A673 (cell line): ENCODE measurements around the gene EVA1C. TPM values are rescaled to one million over a fixed set of nuclear protein-coding genes. Genes with fewer than 3 reads are reported as not detected.

Experiments
- BruUV-seq: library from RNA; stranded (reverse); fragments of 400-500 nt; replicated peaks from 2 replicates; lab custom pipeline; 2021; lab: Mats Ljungman, UMichigan
- CTCF ChIA-PET: fragments of 300-600 bp; sonication (Branson Sonifier 250); formaldehyde crosslinking; loops from one replicate; lab custom pipeline; 2022; ENCODE audit warnings: antibody characterized with exemption; lab: Charles Lee
- POLR2A ChIA-PET: fragments of 300-600 bp; sonication (Branson Sonifier 250); formaldehyde crosslinking; loops from one replicate; lab custom pipeline; 2022; ENCODE audit warnings: antibody characterized with exemption; ENCODE audit not compliant: low non-redundant PET; lab: Charles Lee
- DNase-seq: peaks from one replicate; pipeline ENCODE4 v3.0.0-alpha.2; 2015; ENCODE audit warnings: low spot score
- H3K27ac ChIP-seq: fragments of 200-600 bp; sonication (generic); 2 replicates; pipeline ENCODE4 v1.5.1; 2016; ENCODE audit warnings: mixed run types, low read depth, mild to moderate bottlenecking, mixed read lengths, antibody characterized with exemption, low read length; ENCODE audit not compliant: poor library complexity, severe bottlenecking
- H3K27me3 ChIP-seq: fragments of 200-600 bp; sonication (generic); replicated peaks from 2 replicates; pipeline ENCODE4 v1.6.1; 2017; ENCODE audit warnings: mixed run types, low read depth, mild to moderate bottlenecking, mixed read lengths, antibody characterized with exemption, low read length; ENCODE audit not compliant: insufficient read depth, poor library complexity
- H3K36me3 ChIP-seq: fragments of 200-600 bp; sonication (generic); 2 replicates; pipeline ENCODE4 v1.6.1; 2016; ENCODE audit warnings: mixed run types, mild to moderate bottlenecking, mixed read lengths, antibody characterized with exemption, low read length; ENCODE audit not compliant: insufficient read depth, poor library complexity, severe bottlenecking
- H3K4me1 ChIP-seq: fragments of 200-600 bp; sonication (generic); 2 replicates; pipeline ENCODE4 v1.6.1; 2017; ENCODE audit warnings: mixed run types, mild to moderate bottlenecking, mixed read lengths, antibody characterized with exemption, low read length; ENCODE audit not compliant: insufficient read depth, poor library complexity, severe bottlenecking
- H3K4me3 ChIP-seq: fragments of 200-600 bp; sonication (generic); 2 replicates; pipeline ENCODE4 v1.5.1; 2016; ENCODE audit warnings: low read depth, mixed run types, mild to moderate bottlenecking, mixed read lengths, low read length; ENCODE audit not compliant: poor library complexity, severe bottlenecking
- H3K9me3 ChIP-seq: fragments of 200-600 bp; sonication (generic); 2 replicates; pipeline ENCODE4 v1.6.1; 2016; ENCODE audit warnings: mixed run types, low read depth, mild to moderate bottlenecking, mixed read lengths, antibody characterized with exemption, low read length; ENCODE audit not compliant: poor library complexity, severe bottlenecking
- EZH2 ChIP-seq: fragments of 200-600 bp; sonication (generic); IDR thresholded peaks from 2 replicates; pipeline ENCODE4 v1.6.1; 2017; ENCODE audit warnings: borderline replicate concordance, low read depth, mild to moderate bottlenecking, mixed read lengths, antibody characterized with exemption, low read length; ENCODE audit not compliant: poor library complexity, severe bottlenecking
- intact Hi-C: fragments of 100-400 bp; cut with micrococcal nuclease; formaldehyde crosslinking; loops from one replicate; pipeline ENCODE4 v1.10.0; 2022; ENCODE audit not compliant: unreplicated experiment
- total RNA-seq: library from RNA; stranded (reverse); gene quantifications from 2 replicates; pipeline ENCODE4 v1.2.3, GENCODE V29; 2021
- TF ChIP-seq, protein P1 (sequence below): fragments of 300-800, 200-600 bp; sonication (generic); conservative IDR thresholded peaks from 2 replicates; pipeline ENCODE4 v1.5.1; 2017; ENCODE audit warnings: low read depth, mild to moderate bottlenecking, antibody characterized with exemption, low read length, moderate library complexity, mixed read lengths

EVA1C gene
- total RNA-seq, 1 experiment from 2014 or later = 7.2 TPM

DNA sequence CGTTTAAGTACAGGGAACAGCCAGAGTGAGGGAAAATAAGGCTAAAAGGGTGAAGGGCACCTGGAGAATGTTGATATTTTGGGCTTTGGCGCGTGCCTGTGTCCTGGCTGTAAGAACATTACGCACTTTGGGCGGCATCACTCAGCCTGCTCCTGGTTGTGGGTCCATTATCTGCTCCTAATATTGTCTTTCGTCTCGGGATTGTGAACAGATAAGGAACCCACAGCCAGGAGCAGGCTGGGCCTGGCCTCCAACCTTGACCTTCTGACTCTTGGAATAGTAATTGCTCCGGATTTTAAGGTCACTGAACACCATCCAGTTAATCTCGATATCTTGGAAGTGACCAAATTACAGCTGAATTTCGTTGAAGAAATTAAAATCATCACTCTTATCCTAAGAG lies 111.0 kb downstream of the EVA1C start:
- H3K27me3 ChIP-seq = no peaks in the 10 kb centered on the region
- ChIA-PET CTCF (no interaction called here), POLR2A (no interaction called here)
- H3K9me3 ChIP-seq = no peaks in the 10 kb centered on the region
- no peaks in the 10 kb centered on the region for H3K36me3 ChIP-seq
- intact Hi-C loops = no loop called here
- H3K27ac ChIP-seq = no peak overlapping the region
- no peak overlapping the region for H3K4me3 ChIP-seq
- H3K4me1 ChIP-seq = peaks cover 28% of the 10 kb centered on the region
- TF ChIP-seq, protein P1, sequence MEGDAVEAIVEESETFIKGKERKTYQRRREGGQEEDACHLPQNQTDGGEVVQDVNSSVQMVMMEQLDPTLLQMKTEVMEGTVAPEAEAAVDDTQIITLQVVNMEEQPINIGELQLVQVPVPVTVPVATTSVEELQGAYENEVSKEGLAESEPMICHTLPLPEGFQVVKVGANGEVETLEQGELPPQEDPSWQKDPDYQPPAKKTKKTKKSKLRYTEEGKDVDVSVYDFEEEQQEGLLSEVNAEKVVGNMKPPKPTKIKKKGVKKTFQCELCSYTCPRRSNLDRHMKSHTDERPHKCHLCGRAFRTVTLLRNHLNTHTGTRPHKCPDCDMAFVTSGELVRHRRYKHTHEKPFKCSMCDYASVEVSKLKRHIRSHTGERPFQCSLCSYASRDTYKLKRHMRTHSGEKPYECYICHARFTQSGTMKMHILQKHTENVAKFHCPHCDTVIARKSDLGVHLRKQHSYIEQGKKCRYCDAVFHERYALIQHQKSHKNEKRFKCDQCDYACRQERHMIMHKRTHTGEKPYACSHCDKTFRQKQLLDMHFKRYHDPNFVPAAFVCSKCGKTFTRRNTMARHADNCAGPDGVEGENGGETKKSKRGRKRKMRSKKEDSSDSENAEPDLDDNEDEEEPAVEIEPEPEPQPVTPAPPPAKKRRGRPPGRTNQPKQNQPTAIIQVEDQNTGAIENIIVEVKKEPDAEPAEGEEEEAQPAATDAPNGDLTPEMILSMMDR = no peak
- no peak for TF ChIP-seq EZH2
- DNase-seq = no peak
- no TSS peak for BruUV-seq

DNA sequence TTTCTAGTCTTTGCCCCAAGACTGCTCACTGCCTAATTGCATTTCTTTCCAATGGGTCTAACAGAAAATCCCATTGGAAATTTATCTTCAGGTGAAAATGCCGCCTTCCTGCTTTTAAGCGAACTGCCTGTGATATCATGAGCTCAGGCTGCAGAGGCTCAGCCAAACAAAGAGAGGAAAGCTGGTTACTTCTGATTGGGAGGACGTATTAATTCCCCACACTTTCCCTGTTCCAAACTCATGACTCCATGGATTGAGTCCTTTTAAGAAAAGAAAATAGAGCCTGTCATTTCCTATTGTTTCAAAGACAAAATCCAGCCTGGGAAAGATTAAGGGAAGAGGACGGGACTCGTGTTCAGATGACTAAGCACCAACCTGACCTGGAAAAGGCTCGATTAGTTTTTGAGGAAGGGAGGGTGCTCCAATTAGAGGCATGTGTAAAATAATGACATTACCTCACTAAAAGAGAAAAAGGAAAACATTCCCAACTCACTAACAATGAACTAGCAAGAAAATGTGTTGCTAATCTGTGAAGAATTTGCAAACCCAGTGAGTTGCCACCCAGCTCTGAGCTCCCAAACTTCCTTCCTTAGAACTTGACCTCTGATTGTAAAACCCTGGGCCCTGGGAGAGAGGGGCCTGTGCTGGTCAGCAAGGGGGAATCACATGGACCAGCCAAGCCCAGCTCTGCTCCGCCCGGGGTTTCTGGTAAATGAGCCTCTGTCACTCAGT lies 111.6 kb downstream of the EVA1C start:
- Histone ChIP-seq H3K4me1 (peaks cover 28% of the 10 kb centered on the region), H3K27ac (no peak overlapping the region)

DNA sequence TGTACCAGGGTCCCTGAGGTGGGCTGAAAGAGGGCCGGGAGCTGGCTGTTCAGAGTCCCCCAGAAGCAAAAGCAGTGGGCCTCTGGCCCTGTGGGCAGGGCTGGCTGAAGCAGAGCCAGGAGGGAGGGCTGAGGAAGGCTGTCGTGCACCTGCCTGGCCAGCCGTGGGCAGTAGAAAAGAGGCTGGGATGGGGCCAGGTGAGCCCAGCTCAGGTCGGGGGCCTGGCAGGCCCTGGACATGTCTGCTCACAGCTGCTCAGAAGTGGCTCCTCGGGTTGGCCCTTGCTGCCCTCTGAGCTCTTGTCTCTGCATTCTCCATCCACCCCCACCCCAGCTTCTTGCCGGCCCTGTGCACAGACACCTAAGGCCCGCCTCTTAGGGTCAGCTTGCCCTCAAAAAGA lies 112.8 kb downstream of the EVA1C start:
- H3K4me3 ChIP-seq = no peak overlapping the region
- H3K9me3 ChIP-seq = no peaks in the 10 kb centered on the region
- no peaks in the 10 kb centered on the region for H3K27me3 ChIP-seq
- ChIA-PET CTCF (no interaction called here), POLR2A (no interaction called here)
- TF ChIP-seq, protein P1 = no peak
- TF ChIP-seq EZH2 = no peak
- DNase-seq = no peak
- peaks cover 28% of the 10 kb centered on the region for H3K4me1 ChIP-seq
- BruUV-seq = no TSS peak
- no peak overlapping the region for H3K27ac ChIP-seq
- no peaks in the 10 kb centered on the region for H3K36me3 ChIP-seq
- intact Hi-C loops = no loop called here

More for the DNA sequence above, 111.6 kb downstream of the EVA1C start:
- TF ChIP-seq EZH2 = no peak
- TF ChIP-seq, protein P1 = no peak
- Histone ChIP-seq H3K4me3 (no peak overlapping the region), H3K27me3 (no peaks in the 10 kb centered on the region), H3K36me3 (no peaks in the 10 kb centered on the region), H3K9me3 (no peaks in the 10 kb centered on the region)
- BruUV-seq = no TSS peak
- no peak for DNase-seq
- ChIA-PET CTCF (no interaction called here), POLR2A (no interaction called here)
- intact Hi-C loops = no loop called here
